ENCODE data around the gene ZSCAN22.
"Not testable (repeated sequence)": the region's sequence is repeated elsewhere in the genome, so short reads cannot be mapped to it uniquely, and the experiment has no call there.

ZSCAN22 gene

DNA sequence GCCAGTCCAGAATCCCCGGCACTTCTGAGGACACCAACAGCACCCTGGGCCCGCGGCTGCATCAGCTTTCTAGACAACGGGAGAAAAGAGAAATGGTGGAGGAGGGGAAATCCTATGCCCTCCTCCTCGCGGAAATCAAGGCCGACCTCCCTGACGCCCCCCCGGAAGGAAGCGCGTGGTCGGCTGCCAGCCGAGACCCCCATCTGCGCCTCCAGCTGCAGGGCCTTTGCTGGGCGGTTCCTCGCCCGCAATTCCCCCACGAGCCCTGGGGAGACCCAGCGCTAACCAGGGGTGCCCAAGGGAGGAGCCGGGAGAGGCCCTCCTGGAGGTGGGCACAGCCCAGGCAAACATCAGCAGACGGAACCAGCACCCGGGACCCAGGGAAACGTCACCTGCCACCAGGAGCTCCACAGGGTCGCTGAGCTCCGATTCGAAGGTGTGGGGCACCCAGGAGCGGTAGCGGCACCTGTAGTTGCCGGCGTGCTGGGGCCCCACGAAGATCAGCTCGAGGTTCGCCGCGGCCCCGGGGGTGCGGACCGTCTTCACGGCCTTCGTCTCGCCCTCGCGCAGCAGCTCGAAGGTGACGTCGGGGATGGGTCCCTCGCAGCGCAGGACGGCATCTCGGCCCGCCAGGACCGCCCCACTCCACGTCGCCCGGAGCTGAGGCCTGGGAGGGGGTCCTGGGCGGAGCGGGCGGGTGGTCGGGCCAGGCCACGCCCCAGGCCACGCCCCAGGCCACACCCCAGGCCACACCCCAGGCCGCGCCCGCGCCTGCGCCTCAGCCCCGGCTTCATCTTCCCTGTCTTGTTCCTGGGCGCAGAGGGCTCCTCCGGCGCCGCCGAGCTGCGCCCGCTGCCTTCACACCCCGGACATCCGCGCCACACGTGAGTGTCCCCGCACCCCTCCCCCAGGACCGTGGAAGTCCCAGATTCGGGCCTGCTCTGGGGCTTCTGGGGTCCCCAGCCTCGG, 20.5 kb downstream of the ZSCAN22 start:
- H3K27ac Mint-ChIP-seq, result no peak overlapping the region
- TF ChIP-seq, protein P1, sequence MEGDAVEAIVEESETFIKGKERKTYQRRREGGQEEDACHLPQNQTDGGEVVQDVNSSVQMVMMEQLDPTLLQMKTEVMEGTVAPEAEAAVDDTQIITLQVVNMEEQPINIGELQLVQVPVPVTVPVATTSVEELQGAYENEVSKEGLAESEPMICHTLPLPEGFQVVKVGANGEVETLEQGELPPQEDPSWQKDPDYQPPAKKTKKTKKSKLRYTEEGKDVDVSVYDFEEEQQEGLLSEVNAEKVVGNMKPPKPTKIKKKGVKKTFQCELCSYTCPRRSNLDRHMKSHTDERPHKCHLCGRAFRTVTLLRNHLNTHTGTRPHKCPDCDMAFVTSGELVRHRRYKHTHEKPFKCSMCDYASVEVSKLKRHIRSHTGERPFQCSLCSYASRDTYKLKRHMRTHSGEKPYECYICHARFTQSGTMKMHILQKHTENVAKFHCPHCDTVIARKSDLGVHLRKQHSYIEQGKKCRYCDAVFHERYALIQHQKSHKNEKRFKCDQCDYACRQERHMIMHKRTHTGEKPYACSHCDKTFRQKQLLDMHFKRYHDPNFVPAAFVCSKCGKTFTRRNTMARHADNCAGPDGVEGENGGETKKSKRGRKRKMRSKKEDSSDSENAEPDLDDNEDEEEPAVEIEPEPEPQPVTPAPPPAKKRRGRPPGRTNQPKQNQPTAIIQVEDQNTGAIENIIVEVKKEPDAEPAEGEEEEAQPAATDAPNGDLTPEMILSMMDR (IDR thresholded peaks at IDR 0.05), result no peak
- peaks cover 15% of the 10 kb centered on the region for H3K36me3 Mint-ChIP-seq (ENCODE audit: low read depth)
- H3K4me1 Mint-ChIP-seq, result peaks cover 29% of the 10 kb centered on the region
- H3K9me3 Mint-ChIP-seq, result peaks cover 8% of the 10 kb centered on the region
- peak; percentile 82 for DNase-seq
- peak overlapping the region; percentile 92 for H3K4me3 Mint-ChIP-seq
- peaks cover 32% of the 10 kb centered on the region for H3K27me3 Mint-ChIP-seq (ENCODE audit: low read depth, poor library complexity)

DNA sequence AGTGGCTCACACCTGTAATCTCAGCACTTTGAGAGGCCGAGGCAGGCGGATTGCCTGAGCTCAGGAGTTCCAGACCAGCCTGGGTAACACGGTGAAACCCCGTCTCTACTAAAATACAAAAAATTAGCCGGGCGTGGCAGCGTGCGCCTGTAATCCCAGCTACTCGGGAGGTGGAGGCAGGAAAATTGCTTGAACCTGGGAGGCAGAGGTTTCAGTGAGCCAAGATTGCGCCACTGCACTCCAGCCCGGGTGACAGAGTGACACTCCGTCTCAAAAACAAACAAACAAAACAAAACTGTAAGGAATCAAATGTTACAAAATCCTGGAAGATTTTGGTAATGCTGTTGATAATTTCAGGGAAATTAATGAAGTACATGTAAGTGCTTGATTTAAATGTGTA, 21.3 kb downstream of the ZSCAN22 start:
- Mint-ChIP-seq H3K36me3 (ENCODE audit: low read depth) (peaks cover 14% of the 10 kb centered on the region), H3K27me3 (ENCODE audit: low read depth, poor library complexity) (peaks cover 32% of the 10 kb centered on the region), H3K4me1 (peaks cover 33% of the 10 kb centered on the region), H3K4me3 (peak overlapping the region; percentile 92)
- DNase-seq, H3K27ac Mint-ChIP-seq, H3K9me3 Mint-ChIP-seq: not testable (repeated sequence)

DNA sequence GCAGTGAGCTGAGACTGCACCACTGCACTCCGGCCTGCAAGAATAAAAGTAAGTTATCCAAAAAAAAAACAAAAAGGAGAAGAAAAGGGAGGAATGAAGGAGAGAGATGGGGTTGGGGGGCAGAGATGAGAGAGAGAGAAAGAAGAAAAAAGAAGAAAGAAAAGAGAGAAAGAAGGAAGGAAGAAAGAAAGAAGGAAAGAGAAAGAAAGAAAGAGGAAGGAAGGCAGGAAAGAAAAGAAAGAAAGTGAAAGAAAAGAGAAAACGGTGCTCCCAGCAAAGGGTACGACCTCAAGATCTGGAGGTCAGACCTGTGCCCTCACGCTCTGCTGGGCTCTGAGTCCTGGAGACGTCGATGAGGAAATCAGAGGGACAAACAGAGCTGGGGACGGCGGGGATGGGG, 22.8 kb downstream of the ZSCAN22 start:
- H3K36me3 Mint-ChIP-seq (ENCODE audit: low read depth), result peaks cover 10% of the 10 kb centered on the region
- H3K27me3 Mint-ChIP-seq (ENCODE audit: low read depth, poor library complexity), result peaks cover 26% of the 10 kb centered on the region
- H3K4me3 Mint-ChIP-seq, result peak overlapping the region; percentile 48
- no peak overlapping the region for H3K27ac Mint-ChIP-seq
- TF ChIP-seq, protein P1 (IDR thresholded peaks at IDR 0.05), result no peak
- H3K9me3 Mint-ChIP-seq, result no peaks in the 10 kb centered on the region
- DNase-seq, result no peak
- H3K4me1 Mint-ChIP-seq, result peaks cover 43% of the 10 kb centered on the region

DNA sequence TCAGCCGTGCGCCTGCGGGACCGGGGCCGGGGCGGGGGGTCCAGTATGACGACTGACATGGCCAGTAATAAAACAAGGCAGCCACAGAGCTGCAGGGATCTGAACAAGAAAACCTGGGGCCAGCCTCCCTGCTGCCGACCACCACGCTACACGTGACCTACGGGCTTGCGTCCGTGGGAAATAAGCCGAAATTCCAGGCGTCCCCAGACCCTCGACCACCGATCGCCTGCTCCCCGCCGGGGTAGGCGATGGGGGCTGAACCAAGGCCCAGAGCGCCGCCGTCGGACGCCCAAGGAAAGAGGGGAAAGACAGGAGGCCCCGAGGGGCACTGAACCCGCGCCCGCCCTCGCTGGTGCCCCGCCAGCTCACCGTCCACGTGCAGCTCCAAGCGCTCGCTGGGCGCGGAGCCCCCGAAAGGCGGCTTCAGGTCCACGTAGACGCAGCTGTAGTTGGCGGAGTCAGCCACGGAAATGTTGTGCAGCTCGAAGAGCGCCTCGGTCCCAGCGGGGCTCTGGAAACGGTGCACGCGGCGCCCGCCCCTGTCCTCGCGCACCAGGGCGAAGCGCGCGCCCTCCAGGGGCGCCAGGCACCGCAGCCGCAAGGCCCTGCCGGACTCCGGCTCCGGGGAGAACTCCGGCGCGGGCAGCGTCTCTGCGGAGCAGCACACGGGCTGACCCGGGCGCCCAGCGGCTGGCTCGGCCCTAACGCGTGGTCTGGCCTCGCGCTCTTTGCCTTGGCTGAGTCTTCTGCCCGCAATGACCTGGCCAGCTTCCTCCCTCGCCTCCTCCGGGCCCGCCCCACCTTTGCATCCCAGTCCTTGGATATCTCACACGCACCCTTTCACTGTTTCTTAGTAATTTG, 23.4 kb downstream of the ZSCAN22 start:
- Mint-ChIP-seq H3K27me3 (ENCODE audit: low read depth, poor library complexity) (peaks cover 24% of the 10 kb centered on the region), H3K27ac (peak overlapping the region; percentile 51), H3K4me3 (no peak overlapping the region), H3K36me3 (ENCODE audit: low read depth) (peaks cover 13% of the 10 kb centered on the region), H3K4me1 (peaks cover 43% of the 10 kb centered on the region), H3K9me3 (no peaks in the 10 kb centered on the region)
- DNase-seq, result no peak
- TF ChIP-seq, protein P1 (IDR thresholded peaks at IDR 0.05), result no peak

DNA sequence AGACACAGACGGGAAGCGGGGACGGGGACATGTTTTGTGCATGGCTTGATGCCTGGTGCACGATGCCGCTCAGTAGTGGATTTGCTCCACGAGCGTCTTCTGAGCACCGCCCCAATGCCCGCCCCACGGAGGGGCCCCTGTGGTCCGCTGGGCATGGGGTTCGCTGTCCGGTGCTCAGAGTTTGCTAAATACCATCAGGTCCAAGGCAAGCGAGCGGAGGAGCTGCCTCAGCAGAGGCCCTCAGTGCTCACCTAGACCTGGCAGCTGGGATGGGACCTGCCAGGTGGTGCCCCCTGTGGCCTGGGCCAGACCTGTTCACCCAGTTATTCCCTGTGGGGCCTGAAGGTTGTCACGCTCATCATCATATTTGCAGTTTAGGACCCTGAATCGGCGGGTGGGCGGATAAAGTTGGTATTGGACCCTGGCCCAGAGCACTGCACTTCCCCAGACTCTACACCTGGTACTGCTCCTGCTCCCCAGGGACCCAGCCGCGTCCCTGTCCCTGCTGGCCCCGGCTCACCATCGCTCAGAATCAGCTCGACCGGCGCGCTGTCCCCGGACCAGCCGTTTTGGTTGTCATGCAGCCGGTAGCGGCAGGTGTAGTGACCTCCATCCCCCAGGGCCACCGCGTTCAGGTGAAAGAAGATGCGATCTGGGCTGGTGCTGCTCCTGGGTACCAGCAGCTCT, 24.2 kb downstream of the ZSCAN22 start:
- Mint-ChIP-seq H3K27ac (peak overlapping the region; percentile 51), H3K9me3 (no peaks in the 10 kb centered on the region), H3K36me3 (ENCODE audit: low read depth) (peaks cover 16% of the 10 kb centered on the region), H3K4me3 (no peak overlapping the region), H3K27me3 (ENCODE audit: low read depth, poor library complexity) (peaks cover 16% of the 10 kb centered on the region), H3K4me1 (peaks cover 38% of the 10 kb centered on the region)
- TF ChIP-seq, protein P1 (IDR thresholded peaks at IDR 0.05), result no peak
- no peak for DNase-seq

DNA sequence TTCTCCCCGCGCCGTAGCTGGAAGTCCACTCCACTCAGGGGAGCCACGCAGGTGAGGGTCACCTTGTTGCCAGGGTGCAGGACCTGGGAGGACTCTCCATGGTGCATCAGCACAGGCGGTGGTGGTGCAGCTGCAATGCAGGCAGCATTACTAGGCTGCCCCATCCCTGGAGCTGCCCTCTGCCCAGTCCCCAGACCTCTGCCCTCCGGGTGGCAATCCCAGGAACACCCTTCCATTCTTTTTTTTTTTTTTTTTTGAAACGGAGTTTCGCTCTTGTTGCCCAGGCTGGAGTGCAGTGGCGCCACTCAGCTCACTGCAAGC, 24.7 kb downstream of the ZSCAN22 start:
- TF ChIP-seq, protein P1 (IDR thresholded peaks at IDR 0.05), result no peak
- Mint-ChIP-seq H3K27me3 (ENCODE audit: low read depth, poor library complexity) (peaks cover 11% of the 10 kb centered on the region), H3K4me1 (peaks cover 38% of the 10 kb centered on the region), H3K4me3 (no peak overlapping the region), H3K27ac (no peak overlapping the region), H3K36me3 (ENCODE audit: low read depth) (peaks cover 16% of the 10 kb centered on the region), H3K9me3 (no peaks in the 10 kb centered on the region)
- DNase-seq, result no peak

Data from nephron progenitor cell (in vitro differentiated cells).